GM12892 (cell line): Measurements from ENCODE around the gene SHOX.

Source experiments
- POLR2A ChIP-seq: IDR thresholded peaks from 2 replicates; pipeline ENCODE4 v1.6.1; 2011; ENCODE audit warnings: low read depth, low read length, control low read depth
- POLR2AphosphoS5 ChIP-seq: IDR thresholded peaks from 2 replicates; pipeline ENCODE4 v1.6.1; 2011; ENCODE audit warnings: low read depth, low read length, control low read depth
- TAF1 ChIP-seq: IDR thresholded peaks from 2 replicates; pipeline ENCODE4 v1.6.1; 2011; ENCODE audit warnings: low read depth, mild to moderate bottlenecking, control low read depth, low read length, borderline replicate concordance

DNA sequence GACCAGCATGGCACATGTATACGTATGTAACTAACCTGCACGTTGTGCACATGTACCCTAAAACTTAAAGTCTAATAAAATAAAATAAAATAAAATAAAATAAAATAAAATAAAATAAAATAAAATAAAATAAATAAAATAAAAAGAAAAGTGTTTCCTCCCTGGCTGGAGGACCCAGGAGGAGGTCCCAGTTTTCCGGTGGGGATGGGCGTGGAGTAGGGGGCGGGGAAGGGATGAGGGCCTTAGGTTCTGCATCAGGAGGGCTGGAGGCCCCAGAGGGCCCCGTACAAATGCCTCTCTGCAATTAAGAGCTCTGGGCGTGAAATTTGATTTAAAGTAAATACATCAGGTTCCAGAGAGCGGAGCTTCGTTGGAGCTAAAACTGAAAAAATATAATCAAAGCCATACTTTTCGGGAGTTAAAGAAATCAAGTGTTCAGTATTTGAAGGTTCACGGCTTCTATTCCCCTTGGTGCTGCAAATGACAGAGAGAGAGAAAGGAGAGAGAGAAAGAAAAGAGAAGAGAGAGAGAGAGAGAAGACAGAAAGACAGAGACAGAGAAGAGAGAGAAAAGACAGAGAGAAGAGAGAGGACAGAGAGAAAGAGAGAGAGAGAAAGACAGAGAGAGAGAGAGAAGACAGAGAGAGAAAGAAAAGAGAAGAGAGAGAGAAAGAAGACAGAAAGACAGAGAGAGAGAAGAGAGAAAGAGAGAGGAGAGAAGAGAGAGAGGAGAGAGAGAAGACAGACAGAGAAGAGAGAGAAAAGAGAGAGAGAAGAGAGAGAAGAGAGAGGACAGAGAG, 8.7 kb upstream of the SHOX start:
- TF ChIP-seq POLR2A (no peak), POLR2AphosphoS5 (no peak), TAF1 (no peak)
